Mucosa of rectum (tissue), 2 donors: ENCODE data around the gene SCD.

Source experiments
- H3K27ac ChIP-seq, 2 donors: one replicate each; pipeline ENCODE4 v1.7.0; 2013; ENCODE audit warnings: inconsistent platforms in 2 of 2, low read depth in 2 of 2, low read length in 2 of 2
- H3K27me3 ChIP-seq, 2 donors: one replicate each; pipeline ENCODE4 v1.7.0; 2013; ENCODE audit warnings: low read length in 2 of 2; ENCODE audit not compliant: control insufficient read depth in 2 of 2, insufficient read depth in 2 of 2
- H3K36me3 ChIP-seq, 2 donors: one replicate each; pipeline ENCODE4 v1.7.0; 2013; ENCODE audit warnings: low read length in 2 of 2; ENCODE audit not compliant: control insufficient read depth in 2 of 2, insufficient read depth in 2 of 2
- H3K4me1 ChIP-seq, 2 donors: one replicate each; pipeline ENCODE4 v1.7.0; 2013; ENCODE audit warnings: low read length in 2 of 2, mild to moderate bottlenecking in 1 of 2; ENCODE audit not compliant: control insufficient read depth in 2 of 2, insufficient read depth in 2 of 2
- H3K4me3 ChIP-seq, 2 donors: one replicate each; pipeline ENCODE4 v1.7.0; 2013; ENCODE audit warnings: low read length in 2 of 2
- H3K9ac ChIP-seq, 2 donors: one replicate each; pipeline ENCODE4 v1.7.0; 2013; ENCODE audit warnings: low read length in 2 of 2, low read depth in 1 of 2, mild to moderate bottlenecking in 1 of 2
- H3K9me3 ChIP-seq, 2 donors: one replicate each; pipeline ENCODE4 v1.7.0; 2013; ENCODE audit warnings: low read length in 2 of 2; ENCODE audit not compliant: control insufficient read depth in 2 of 2
- donor health status: healthy.
- donor health status: Normal muscosa, but diverticular disease.

Gene SCD

GRCh38 chr10:100391163-100392002, 44.4 kb downstream of the SCD start:
- H3K9me3 ChIP-seq = no peaks in the 10 kb centered on the region
- no peaks in the 10 kb centered on the region for H3K36me3 ChIP-seq
- H3K4me3 ChIP-seq = no peak overlapping the region
- no peaks in the 10 kb centered on the region for H3K27me3 ChIP-seq
- H3K27ac ChIP-seq = no peak overlapping the region
- H3K4me1 ChIP-seq = no peaks in the 10 kb centered on the region
- no peak overlapping the region for H3K9ac ChIP-seq

DNA sequence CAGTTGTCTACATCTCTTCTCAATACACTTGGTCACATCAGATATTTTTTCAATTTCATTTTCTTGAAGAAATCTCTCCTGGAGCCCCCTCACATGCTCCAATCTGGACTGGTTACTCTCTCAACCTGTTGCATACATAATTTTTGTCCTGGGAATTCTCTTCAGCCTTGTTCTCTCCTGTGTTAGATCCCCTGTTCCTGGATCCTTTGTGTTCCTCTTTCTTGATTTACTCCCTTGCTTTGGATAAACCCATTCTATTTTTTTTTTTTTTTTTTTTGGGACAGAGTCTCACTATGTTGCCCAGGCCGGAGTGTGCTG, 45.6 kb downstream of the SCD start:
- Histone ChIP-seq H3K9ac (no peak overlapping the region), H3K4me3 (no peak overlapping the region), H3K4me1 (no peaks in the 10 kb centered on the region)

DNA sequence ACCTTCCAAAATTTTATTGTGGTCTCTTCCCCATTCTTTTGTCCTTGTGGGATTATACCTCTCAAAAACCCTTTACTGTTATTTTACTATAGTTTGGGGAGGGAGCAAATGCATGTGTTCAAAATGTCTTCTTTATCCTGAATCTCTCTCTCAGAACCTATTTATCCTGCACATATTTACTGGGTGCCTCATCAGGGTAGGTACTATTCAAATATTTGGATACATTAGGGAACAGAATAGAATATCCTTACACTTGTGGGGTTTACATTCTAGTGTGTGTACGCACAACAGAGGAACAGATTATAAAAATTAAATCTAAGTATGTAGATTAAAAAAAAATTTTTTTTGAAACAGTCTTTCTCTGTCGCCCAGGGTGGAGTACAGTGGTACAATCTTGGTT, 48.6 kb downstream of the SCD start:
- Histone ChIP-seq H3K9ac (no peak overlapping the region), H3K36me3 (no peaks in the 10 kb centered on the region), H3K27ac (no peak overlapping the region), H3K4me3 (no peak overlapping the region), H3K27me3 (no peaks in the 10 kb centered on the region), H3K9me3 (no peaks in the 10 kb centered on the region), H3K4me1 (no peaks in the 10 kb centered on the region)

More for the DNA sequence above, 45.6 kb downstream of the SCD start:
- H3K27ac ChIP-seq = no peak overlapping the region
- no peaks in the 10 kb centered on the region for H3K36me3 ChIP-seq
- H3K9me3 ChIP-seq = no peaks in the 10 kb centered on the region
- no peaks in the 10 kb centered on the region for H3K27me3 ChIP-seq

DNA sequence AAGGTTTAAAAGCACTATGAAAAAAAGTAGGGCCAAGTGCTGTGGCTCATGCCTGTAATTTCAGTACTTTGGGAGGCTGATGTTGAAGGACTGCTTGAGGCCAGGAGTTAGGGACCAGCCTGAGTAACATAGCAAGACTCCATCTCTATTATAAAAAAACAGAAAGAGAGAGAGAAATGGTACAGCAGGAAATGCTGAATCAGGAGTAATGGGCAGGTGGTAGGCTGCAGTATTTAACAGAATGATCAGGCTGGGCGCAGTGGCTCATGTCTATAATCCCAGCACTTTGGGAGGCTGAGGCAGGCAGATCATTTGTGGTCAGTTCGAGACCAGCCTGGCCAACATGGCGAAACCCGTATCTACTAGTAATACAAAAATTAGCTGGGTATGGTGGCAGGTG, 49.6 kb downstream of the SCD start:
- H3K27me3 ChIP-seq = no peaks in the 10 kb centered on the region
- no peak overlapping the region for H3K4me3 ChIP-seq
- H3K4me1 ChIP-seq = no peaks in the 10 kb centered on the region
- no peaks in the 10 kb centered on the region for H3K36me3 ChIP-seq
- no peak overlapping the region for H3K27ac ChIP-seq
- no peak overlapping the region for H3K9ac ChIP-seq
- H3K9me3 ChIP-seq = no peaks in the 10 kb centered on the region

DNA sequence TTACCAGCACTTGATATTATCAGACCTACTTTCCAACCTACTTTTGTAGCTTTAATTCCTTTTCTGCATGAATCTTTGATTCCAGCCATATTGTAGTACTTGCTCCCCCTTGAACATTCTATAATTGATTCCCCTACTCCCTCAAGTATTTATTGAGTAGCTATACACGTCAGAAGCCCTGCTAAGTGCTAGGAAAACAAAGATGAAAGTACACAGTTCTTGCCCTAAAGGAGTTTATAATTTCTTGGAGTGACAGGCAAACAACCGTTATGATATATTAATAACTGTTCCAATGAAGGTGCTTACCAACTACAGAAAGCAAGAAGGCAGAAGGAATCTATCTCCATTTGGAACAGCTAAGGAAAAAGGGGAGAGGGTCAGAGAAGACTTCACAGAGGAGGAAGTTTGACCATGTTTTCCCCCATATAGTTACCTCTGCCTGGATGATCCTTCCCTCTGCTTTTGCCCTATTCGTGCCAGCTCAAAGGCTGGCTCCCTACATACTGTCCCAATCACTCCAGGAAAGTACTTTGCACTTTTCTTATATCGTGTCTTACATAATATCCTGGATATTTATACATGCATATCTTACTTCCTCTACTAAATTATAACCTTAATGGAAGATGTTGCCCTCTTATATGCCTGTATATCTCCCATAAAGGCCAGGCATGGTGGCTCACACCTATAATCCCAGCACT, 54.7 kb downstream of the SCD start:
- H3K4me1 ChIP-seq = no peaks in the 10 kb centered on the region
- no peak overlapping the region for H3K27ac ChIP-seq
- no peak overlapping the region for H3K9ac ChIP-seq
- no peak overlapping the region for H3K4me3 ChIP-seq
- H3K9me3 ChIP-seq = no peaks in the 10 kb centered on the region
- no peaks in the 10 kb centered on the region for H3K36me3 ChIP-seq
- H3K27me3 ChIP-seq = no peaks in the 10 kb centered on the region

DNA sequence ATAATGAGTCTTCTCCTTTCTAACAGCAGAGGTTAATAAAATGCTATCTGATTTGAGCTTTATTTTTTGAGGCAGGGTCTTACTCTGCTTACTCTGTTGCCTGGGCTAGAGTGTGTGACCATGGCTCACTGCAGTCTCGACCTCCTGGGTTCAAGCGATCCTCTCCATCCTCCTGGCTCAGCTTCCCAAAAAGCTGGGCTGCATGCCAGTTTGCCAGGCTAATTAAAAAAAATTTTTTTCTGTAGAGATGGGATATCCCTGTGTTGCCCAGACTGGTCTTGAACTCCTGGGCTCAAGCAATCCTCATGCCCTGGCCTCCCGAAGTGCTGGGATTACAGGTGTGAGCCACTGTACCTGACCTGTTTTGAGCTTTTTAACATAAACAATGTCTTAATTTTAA, 56.7 kb downstream of the SCD start:
- Histone ChIP-seq H3K4me3 (no peak overlapping the region), H3K4me1 (no peaks in the 10 kb centered on the region), H3K36me3 (no peaks in the 10 kb centered on the region), H3K27ac (no peak overlapping the region), H3K9ac (no peak overlapping the region), H3K9me3 (no peaks in the 10 kb centered on the region), H3K27me3 (no peaks in the 10 kb centered on the region)

DNA sequence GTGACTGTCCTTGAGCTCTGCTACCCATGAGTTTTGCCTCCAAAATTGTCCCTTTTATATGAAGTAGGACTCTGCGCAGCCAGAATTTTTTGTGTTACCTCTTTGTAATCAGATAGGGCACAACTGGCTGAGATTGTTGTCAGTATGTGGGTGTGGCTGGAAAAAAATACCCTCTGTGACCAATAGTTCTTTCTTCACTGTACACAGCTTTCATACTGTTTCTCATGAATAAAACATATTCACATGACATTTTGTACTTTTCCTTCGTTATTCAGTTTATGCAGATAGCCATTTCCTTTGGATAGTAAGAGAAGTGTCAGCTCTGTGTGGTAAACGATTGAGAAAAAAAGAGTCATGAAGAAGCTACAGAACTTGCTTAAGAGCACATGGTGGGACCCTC, 66.1 kb downstream of the SCD start:
- H3K27ac ChIP-seq = no peak overlapping the region
- no peaks in the 10 kb centered on the region for H3K9me3 ChIP-seq
- no peak overlapping the region for H3K4me3 ChIP-seq
- H3K9ac ChIP-seq = no peak overlapping the region
- no peaks in the 10 kb centered on the region for H3K36me3 ChIP-seq
- no peaks in the 10 kb centered on the region for H3K27me3 ChIP-seq
- no peaks in the 10 kb centered on the region for H3K4me1 ChIP-seq
